ENCODE results near the gene DOK7.

The DOK7 gene

DNA sequence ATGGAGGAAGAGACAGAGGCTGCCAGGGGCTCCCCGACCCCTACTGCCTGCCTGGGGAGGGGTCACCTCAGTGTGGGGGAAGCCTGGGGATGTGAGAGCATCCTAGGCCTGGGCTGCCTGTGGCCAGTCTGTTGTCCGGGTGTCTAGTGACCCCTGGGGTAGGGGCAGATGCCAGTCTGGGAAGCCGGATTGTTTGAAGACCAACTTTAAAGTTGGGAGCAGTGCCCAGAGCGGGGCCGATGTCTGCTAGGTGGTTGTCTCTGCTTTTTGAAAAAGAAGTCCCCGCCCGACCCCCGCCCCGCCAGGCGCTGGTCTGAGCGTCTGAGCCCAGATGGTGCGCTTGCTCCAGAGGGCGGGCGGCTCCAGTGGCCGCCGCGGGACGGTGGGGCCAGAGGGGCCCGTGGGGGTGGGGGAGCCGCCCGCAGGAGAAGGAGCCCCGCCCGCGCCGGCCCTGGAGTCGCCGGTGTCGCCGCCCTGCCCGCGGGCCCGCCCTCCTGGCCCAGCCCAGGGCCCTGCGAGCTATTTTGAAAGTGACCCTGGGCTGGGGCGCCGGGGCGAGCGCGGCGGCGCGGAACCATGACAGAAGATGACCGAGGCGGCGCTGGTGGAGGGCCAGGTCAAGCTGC is at the start of gene DOK7:
TSS of gene DOK7 (plus strand) at position 517 of the 626 bp plus-strand sequence. CDS start at position 587, 70 bp downstream.
- no peak for DNase-seq (ENCODE audit: low read depth)

GRCh38 chr4:3413675-3414420 is 49.3 kb upstream of the DOK7 start:
- no peak for DNase-seq (ENCODE audit: low read depth)

- no peak for DNase-seq (ENCODE audit: low read depth)
These were observed 48.5 kb upstream of the DOK7 start for GRCh38 chr4:3414421-3415279.

DNA sequence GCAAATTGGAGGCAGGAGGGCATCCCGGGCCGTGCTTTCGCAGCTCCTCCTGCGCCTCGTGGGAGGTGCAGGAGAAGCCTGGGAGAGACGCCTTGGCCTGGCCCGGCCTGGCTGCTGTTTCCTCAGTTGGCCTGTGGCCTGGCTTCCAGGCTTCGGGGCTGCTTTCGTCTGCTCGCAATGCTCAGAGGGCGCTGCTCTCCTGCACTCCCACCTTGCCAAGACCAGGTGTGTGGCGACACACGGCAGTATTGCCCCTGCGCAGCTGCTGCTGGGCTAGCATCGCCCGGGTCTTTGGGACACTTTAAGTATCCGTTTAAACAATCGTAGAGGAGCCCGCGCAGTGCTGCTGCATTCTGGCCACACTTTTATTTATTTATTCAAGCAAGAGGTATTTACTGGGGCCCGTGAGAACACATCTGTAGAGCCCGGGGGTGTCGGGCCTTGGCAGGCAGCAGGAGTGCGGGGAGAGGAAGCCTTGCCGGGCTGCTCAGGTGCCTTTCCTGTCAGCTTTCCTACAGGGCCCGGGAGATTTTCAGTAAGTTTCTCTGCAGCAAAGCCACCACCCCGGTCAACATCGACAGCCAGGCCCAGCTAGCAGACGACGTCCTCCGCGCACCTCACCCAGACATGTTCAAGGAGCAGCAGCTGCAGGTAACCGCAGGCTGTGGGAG is 47.5 kb upstream of the DOK7 start:
- no peak for DNase-seq (ENCODE audit: low read depth)

GRCh38 chr4:3416270-3416669 is 46.8 kb upstream of the DOK7 start:
- no peak for DNase-seq (ENCODE audit: low read depth)

DNA sequence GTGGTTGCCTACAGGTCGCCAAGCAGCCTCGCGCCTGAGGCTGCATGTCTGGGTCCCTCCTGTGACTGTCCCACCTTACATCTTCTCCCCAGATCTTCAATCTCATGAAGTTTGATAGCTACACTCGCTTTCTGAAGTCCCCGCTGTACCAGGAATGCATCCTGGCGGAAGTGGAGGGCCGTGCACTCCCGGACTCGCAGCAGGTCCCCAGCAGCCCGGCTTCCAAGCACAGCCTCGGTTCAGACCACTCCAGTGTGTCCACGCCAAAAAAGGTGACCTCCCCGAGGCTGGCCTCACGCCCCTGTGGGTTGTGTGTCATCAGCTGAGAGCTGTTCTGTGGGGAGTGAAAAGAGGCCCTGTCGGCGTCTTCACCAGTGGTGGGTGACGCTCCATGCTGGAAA is 46.3 kb upstream of the DOK7 start:
- no peak for DNase-seq (ENCODE audit: low read depth)

DNA sequence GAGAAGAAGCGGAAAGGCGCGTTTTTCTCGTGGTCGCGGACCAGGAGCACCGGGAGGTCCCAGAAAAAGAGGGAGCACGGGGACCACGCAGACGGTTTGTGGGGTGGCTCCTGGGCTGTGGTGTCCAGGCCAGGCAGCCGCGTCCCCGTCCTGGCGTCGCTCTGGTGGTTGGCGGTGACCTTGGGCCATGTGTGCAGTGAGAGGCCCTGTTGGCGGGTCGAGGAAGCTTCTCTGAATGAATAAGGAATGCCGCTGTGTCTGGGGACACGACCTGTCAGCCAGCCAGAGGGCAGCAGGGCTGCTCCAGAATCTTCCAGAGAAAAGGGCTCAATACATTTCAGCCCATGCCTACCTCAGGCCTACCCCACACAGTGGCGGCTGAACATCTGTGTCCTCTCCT is 45.7 kb upstream of the DOK7 start:
- DNase-seq (ENCODE audit: low read depth): no peak

DNA sequence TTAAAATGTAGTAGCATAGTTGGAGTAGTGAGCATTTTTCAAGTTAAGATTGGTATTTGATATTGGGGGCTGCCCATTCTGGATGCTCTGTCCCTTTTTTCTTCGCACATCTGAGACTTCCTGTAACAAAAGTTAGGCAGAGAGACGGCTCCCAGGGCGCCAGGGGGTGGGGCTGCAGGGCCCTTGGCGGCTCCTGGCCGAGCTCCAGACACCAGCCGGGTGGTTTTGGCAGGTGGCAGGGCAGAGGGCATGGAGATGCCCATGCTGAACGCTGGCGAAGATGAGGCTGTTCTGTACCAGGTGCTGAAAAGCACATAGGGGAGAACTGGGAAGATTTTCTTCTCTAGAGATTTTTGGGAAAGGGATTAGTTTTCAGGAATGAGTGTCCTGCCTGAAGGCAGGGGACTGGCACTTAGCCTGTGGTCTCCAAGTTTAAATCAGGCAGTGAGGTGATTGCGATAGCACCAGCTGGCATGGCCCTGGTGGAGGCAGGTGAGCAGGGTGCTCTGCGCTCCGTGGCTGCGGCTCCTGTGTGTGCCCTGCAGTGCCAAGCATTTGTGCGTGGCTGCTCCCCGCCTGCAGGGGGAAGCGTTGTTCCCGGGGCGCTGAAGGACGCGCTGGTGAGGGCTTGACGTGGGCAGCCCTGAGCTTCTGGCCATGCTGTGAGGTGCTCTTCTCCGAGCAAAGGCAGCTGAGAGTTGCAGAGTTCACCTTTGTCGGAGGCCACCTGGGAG is 44.9 kb upstream of the DOK7 start:
- DNase-seq (ENCODE audit: low read depth): no peak

DNA sequence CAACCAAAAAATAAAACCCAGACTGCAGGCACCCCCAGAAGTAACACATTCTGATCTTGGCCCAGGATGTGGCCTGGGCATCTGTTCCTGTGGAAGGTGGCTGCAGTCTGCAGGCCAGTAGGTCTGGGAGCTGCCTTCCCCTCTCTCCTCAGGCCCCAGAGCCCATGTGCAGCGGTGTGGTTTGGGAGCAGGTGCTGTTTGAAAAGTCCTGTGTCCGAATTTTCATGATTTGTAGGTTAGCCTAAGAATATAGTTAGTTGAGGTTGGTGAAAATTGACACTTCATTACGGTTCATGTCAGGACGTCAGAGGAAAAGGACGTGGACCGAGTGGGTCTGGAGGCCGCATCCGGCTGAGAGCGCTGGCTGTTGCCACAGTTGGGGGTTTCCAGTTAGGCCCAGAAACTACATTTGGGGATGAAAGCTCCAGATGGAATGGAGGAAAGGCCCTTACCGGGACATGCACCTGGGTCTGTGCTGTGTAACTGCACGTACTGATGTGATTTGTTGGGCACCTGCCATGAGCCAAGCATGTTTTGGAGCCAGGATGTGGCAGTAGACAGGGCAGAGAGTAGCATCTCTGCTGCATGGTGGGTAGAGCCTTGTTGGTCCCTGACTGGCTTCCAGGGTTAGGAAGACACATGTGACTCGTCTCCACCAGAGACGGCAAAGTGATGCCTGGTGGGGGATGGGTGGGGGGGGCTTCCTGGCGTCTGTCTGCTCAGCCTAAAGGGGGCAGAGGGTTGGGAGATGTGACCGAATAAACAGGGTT is 43.1 kb upstream of the DOK7 start:
- no peak for DNase-seq (ENCODE audit: low read depth)

DNA sequence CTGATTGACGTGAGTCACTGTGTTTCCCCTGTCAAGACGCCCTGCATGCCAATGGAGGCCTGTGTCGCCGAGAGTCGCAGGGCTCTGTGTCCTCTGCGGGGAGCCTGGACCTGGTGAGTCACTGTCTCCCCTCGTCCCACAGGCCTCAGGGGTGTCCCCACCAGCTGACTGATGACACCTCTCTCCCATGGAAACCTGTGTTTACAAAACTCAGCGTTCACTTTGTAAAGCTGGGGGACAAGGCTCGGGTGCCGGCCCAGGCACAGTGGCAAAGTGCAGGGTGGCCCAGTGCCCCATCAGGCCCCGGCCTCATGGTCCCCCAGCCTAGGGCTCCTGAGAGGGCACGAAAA is 42.5 kb upstream of the DOK7 start:
- no peak for DNase-seq (ENCODE audit: low read depth)

DNA sequence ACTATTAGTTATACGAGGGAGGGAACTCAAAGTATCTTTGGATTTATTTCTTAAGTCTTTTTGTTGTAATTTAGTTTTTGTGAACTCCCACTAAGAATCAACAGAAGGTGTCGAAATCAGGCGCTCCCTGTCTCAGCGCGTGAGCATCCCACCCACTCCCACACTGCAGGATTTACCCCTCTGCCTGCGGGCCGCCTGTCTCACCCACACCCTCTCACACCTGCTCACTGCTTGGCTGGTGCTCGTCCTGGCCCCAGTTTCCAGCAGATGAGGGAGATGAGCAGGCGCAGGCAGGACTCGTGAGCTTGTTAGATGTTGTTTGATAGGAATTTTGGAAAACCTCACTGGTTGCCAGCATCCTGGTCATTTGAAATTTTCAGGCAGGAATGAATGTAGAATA is 42.1 kb upstream of the DOK7 start:
- DNase-seq (ENCODE audit: low read depth): no peak

DNA sequence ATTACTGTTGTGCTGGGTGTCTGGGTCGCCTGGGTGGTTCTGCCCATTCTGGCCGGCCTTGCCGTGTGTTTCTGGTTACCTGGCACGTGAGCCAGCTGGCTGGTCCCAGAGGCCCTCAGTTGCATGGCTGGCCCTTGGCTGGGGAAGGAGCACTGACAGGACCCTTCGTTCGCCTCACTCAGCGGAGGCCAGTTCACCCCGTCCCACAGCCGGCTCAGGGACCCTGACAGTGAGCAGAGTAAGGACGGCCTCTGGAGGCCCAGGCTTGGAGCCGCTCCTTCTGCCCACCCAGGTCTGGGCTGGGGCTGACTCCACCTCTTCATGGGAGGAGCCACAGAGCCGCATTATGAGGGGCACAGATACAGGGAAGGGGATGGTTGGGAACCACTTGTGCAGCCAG is 41.6 kb upstream of the DOK7 start:
- DNase-seq (ENCODE audit: low read depth): no peak

DNA sequence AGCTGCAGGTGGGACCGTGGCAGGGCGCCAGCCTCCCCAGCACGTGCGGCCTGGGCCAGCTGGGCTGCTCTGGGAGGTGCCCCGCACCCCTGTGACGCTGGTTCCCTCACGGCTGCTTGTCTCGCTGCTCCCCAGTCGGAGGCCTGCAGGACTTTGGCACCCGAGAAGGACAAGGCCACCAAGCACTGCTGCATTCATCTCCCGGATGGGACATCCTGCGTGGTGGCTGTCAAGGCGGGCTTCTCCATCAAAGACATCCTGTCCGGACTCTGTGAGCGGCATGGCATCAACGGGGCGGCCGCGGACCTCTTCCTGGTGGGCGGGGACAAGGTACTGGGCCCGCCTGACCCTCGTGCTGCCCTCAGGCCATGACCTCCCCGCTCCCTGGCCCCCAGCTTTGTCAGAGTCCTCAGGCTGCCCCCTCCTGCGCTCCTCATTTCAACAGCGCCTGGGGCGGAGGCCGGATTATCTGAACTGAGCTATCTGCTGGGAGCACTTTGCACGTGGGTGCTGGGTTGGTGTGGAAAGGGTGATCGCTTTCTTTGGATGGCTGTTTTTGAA is 40.8 kb upstream of the DOK7 start:
- DNase-seq (ENCODE audit: low read depth): no peak

GRCh38 chr4:3422808-3423297 is 40.3 kb upstream of the DOK7 start:
- DNase-seq (ENCODE audit: low read depth): no peak

DNA sequence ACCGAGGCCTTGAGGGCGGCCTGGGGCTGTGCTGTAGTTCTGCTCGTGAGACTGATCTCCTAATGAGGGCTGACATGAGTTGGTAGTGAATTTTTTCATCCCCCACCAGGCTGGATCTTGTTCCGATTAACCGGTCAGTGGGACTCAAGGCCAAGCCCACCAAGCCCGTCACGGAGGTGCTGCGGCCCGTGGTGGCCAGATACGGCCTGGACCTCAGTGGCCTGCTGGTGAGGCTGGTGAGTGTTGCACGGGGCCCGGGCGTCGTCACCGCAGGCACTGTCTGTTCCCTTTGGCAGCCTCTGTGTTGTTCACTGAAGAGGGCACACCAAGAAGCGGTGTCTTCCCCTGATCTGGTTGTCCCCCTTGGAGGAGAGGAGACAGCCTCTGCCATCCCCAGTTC is 39.7 kb upstream of the DOK7 start:
- no peak for DNase-seq (ENCODE audit: low read depth)

DNA sequence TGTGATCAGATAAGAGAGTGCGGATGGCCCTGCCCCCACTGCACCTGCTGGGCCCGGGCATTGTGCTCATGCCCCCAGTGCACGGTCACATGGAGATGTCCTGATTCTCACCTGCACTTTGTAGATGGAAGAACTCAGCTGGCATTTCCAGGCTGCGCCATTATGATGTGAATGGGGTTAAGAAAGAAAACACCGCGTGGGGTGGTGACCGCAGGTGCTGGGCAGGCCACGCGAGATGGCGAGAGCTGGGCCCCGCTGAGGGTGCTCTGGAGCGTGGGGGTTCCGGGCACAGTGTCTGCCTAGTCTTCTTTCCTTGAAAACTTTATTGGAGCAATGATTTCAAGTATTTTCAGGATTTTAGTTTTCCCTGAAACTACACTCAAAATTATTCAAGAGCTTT is 39.2 kb upstream of the DOK7 start:
- DNase-seq (ENCODE audit: low read depth): no peak

DNA sequence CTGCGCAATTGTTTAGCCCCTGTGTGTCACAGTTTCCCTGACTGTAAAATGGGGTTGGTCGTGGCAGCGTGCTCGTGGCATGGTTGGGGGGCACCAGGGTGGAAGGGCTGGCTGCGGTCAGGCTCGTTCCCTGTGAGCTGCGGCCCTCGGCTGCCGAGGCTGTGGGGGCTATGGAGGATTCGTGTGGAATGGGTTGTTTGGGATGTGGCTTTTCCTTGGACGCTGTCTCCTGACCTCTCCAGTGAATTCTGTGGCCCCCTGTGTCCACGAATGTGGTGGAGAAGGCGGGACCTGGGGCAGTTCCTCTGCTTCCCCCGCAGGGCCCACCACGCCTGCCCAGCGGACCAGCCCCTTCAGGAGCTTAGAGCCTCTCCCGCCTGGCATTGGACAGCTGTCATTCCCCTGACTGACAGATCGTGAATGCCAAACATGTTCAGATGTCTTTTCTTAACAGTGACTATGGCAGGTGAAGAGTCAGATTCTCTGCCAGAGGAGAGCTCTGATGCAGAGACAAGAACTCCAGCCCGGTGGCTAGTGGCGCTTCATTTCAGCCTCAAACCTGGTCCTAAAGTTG is 38.5 kb upstream of the DOK7 start:
- no peak for DNase-seq (ENCODE audit: low read depth)

GRCh38 chr4:3426465-3427133 is 36.5 kb upstream of the DOK7 start:
- DNase-seq (ENCODE audit: low read depth): no peak

- DNase-seq (ENCODE audit: low read depth): no peak
These were observed 36.0 kb upstream of the DOK7 start for GRCh38 chr4:3427134-3427476.

All from stimulated activated CD8-positive, alpha-beta memory T cell treated with anti-CD3 and anti-CD28 coated beads, Interleukin-12 subunit alpha, Interleukin-12 subunit beta, amount 100 ng/mL, for 1 hour (primary cell).